GM18505 (cell line): ENCODE measurements around the gene ATRN.
"Not testable (repeated sequence)": the region's sequence is repeated elsewhere in the genome, so short reads cannot be mapped to it uniquely, and the experiment has no call there.

ENCODE experiments used
- ATAC-seq: cut with Tn5 transposase; IDR thresholded peaks from one replicate; pipeline ENCODE4 v1.9.1; 2021; ENCODE audit not compliant: unreplicated experiment
- POLR2A ChIP-seq: IDR thresholded peaks from 4 replicates; pipeline ENCODE4 v1.6.1; 2011; ENCODE audit warnings: borderline replicate concordance; ENCODE audit not compliant: insufficient read depth, insufficient read length; ENCODE audit errors: extremely low read depth

ATRN gene

GRCh38 chr20:3477861-3478544 lies 7.2 kb downstream of the ATRN start:
- no peak for ATAC-seq

GRCh38 chr20:3479025-3479424 lies 8.2 kb downstream of the ATRN start:
- TF ChIP-seq POLR2A = no peak
- ATAC-seq = no peak

More at GRCh38 chr20:3477861-3478544, 7.2 kb downstream of the ATRN start:
- TF ChIP-seq POLR2A = no peak

GRCh38 chr20:3479759-3480615 lies 9.2 kb downstream of the ATRN start:
- ATAC-seq = no peak
- TF ChIP-seq POLR2A = no peak

- TF ChIP-seq POLR2A = no peak
- no peak for ATAC-seq
These were observed 12.5 kb downstream of the ATRN start for GRCh38 chr20:3483309-3483708.

GRCh38 chr20:3483784-3484183 lies 13.0 kb downstream of the ATRN start:
- TF ChIP-seq POLR2A = no peak
- ATAC-seq = no peak

- ATAC-seq = no peak
- TF ChIP-seq POLR2A = no peak
These were observed 15.1 kb downstream of the ATRN start for GRCh38 chr20:3485913-3486312.

- no peak for TF ChIP-seq POLR2A
- no peak for ATAC-seq
These were observed 16.0 kb downstream of the ATRN start for GRCh38 chr20:3486850-3487249.

DNA sequence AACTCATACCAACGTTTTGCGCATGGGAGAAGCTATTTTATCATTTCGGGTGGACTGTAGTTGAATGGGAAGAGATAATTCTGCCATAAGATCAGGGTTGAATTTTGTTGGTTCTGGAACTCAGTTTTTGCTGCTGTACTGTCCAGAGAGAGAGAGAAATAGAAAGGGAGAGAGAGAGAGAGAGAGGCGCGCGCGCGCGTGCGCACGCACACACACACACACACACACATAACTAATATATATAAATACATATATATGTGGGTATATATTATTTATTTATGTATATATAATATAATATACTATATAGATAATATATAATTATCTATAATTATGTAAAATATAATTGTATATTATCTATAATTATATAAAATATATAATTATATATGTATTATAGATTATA lies 21.9 kb downstream of the ATRN start:
- no peak for ATAC-seq
- no peak for TF ChIP-seq POLR2A

DNA sequence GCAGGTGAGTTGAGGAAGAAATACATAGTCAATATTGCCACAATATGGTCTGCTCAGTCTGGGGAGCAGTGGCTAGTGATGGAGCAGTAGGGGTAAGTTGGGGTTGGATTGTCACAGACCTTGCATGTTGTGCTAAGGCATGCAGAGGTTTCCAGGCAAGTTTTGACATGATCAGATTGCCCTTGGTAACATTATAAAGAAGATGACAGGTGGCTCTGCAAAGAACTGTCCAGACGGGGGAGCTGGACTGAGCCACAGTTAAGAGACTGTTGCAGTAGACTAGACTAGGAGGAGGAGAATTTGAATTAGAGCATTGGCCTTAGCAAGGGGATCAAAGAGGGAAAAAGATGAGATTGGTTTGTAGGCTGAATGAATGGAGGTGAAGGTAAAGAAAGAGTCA lies 23.4 kb downstream of the ATRN start:
- no peak for TF ChIP-seq POLR2A
- no peak for ATAC-seq

- no peak for ATAC-seq
- TF ChIP-seq POLR2A = no peak
These were observed 32.1 kb downstream of the ATRN start for GRCh38 chr20:3502878-3503277.

GRCh38 chr20:3505148-3505547 lies 34.3 kb downstream of the ATRN start:
- TF ChIP-seq POLR2A = no peak
- no peak for ATAC-seq

- no peak for TF ChIP-seq POLR2A
These were observed 38.2 kb downstream of the ATRN start for GRCh38 chr20:3509064-3509463.

DNA sequence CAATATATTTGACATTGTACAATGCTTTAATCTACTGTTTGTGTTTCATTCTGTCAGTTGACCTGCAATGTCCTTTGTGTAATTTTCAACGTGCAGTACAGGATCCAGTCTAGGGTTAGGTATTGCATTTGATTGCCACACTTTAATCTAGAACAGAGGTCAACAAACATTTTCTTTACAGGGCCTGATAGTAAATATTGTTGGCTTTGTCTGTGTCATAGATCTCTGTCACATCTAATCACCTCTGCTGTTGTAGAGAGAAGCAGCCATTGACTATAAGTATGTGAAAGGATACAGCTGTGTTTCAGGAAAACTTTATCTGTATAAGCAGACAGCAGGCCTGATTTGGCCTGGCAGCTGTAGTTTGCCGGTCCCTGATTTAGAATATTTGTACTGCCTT lies 39.3 kb downstream of the ATRN start:
- no peak for TF ChIP-seq POLR2A
- ATAC-seq = no peak

More at GRCh38 chr20:3509064-3509463, 38.2 kb downstream of the ATRN start:
- no peak for ATAC-seq

- ATAC-seq = not testable (repeated sequence)
These were observed 41.4 kb downstream of the ATRN start for GRCh38 chr20:3512239-3512638.
